ENCODE results near the gene EHD3.
"Not testable (repeated sequence)": the region's sequence is repeated elsewhere in the genome, so short reads cannot be mapped to it uniquely, and the experiment has no call there.

Gene EHD3

GRCh38 chr2:31254237-31255203 lies 20.6 kb downstream of the EHD3 start:
- DNase-seq (ENCODE audit: low spot score), result no peak

GRCh38 chr2:31255911-31256571 lies 22.1 kb downstream of the EHD3 start:
- no peak for DNase-seq (ENCODE audit: low spot score)

- DNase-seq (ENCODE audit: low spot score), result no peak
Observed at GRCh38 chr2:31256611-31257382, 22.8 kb downstream of the EHD3 start.

GRCh38 chr2:31258351-31258750 lies 24.4 kb downstream of the EHD3 start:
- DNase-seq (ENCODE audit: low spot score), result no peak

- no peak for DNase-seq (ENCODE audit: low spot score)
Observed at GRCh38 chr2:31259075-31259474, 25.1 kb downstream of the EHD3 start.

GRCh38 chr2:31260870-31261269 lies 26.9 kb downstream of the EHD3 start:
- DNase-seq (ENCODE audit: low spot score), result no peak

DNA sequence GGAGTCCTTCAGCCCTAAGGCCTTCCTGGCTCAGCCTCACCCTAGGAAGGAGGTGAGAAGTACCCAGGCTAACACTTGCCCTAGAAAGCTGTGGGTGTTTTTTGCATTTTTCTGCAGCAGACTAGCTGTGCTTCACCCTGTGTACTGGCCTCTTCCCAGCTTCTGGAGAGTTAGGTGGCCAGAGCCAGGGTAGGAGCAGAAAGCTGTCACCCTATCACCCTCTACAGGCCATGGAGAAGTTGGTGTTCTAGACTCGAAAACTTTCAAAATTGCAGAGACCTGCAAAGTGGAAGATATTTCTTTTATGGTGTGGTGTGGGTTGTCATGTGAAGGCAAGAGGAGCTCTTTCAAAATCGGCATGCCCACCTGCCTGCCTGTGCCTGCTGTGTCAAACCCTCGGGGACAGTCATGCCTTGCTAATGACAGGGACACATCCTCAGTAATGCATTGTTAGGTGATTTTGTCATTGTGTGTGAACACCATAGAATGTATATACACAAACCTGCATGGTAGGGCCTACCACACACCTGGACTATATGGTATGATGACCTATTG lies 29.8 kb downstream of the EHD3 start:
- no peak for DNase-seq (ENCODE audit: low spot score)

- no peak for DNase-seq (ENCODE audit: low spot score)
Observed at GRCh38 chr2:31265234-31265633, 31.3 kb downstream of the EHD3 start.

GRCh38 chr2:31266804-31267203 lies 32.9 kb downstream of the EHD3 start:
- DNase-seq (ENCODE audit: low spot score), result no peak

DNA sequence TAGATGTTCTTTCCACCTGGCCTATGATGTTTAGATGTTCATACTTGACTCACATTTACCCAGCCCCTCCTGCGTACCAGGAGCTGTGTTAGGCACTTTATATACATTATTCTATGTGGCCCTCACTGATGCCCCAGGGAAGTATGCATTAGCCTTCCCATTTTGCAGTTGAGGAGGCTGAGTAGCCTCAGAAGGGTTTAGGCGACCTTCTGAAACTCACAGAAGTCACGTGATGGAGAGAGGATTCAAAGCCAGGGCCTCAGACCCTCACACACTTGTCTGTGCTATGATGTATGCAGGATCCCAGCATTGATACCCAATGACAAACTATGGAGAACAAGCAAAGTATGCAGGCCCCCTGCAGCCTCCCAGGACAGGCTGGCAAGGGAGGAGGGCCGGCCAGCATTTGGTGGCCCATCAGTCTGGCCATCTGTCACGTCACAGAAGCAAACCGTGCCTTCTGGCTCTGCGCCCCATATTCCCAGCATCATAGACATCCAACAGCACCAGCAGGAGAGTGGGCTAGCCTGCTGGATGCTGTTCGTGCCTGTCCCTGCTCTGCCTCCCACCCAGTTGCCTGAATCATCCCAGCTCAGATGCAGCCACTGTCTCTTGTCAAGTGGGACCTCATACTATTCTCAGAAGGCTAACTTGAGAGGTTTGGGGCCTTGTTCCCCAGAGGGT lies 33.6 kb downstream of the EHD3 start:
- DNase-seq (ENCODE audit: low spot score), result no peak

- no peak for DNase-seq (ENCODE audit: low spot score)
Observed at GRCh38 chr2:31268344-31268743, 34.4 kb downstream of the EHD3 start.

GRCh38 chr2:31269087-31269486 lies 35.1 kb downstream of the EHD3 start:
- DNase-seq (ENCODE audit: low spot score), result no peak

DNA sequence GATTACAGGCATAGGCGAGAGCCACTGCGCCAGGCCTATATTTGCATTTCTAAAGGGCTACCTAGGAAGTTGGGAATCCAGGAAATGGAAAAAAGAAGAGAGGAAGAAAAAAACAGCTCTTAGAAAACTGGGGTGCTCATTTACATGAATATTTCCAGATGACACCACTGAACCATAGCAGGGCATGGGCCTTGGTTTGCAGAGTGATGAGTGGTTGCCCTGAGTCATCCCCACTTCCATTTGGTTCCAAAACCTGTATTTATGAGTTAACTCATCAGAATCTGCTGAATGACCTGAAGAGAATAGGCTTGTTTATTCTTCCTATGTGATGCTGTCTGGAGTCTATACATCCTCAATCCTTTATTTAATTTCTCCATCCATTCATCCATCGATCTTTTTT lies 36.2 kb downstream of the EHD3 start:
- DNase-seq (ENCODE audit: low spot score), result no peak

DNA sequence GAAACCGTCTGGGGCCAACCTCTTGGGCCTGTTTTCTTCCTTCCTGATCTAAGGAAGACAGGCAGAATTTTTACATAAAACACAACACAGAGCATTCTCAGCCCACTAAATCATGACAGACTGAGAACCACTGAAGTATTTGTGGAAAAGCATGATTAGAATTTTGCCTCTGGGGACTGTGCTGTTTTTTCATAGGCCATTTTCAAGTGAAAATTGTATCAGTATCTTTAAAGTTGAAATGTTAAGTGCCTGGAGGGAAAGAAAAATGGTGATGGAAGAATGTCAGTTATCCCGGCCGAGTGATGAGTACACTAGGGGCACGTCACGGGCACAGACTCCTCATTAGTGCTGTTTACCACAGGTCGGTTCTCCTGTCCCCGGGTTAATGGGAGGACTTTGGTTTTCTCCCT lies 36.9 kb downstream of the EHD3 start:
- no peak for DNase-seq (ENCODE audit: low spot score)

GRCh38 chr2:31271851-31272267 lies 37.9 kb downstream of the EHD3 start:
- DNase-seq (ENCODE audit: low spot score), result no peak

- DNase-seq (ENCODE audit: low spot score), result no peak
Observed at GRCh38 chr2:31274401-31275075, 40.6 kb downstream of the EHD3 start.

DNA sequence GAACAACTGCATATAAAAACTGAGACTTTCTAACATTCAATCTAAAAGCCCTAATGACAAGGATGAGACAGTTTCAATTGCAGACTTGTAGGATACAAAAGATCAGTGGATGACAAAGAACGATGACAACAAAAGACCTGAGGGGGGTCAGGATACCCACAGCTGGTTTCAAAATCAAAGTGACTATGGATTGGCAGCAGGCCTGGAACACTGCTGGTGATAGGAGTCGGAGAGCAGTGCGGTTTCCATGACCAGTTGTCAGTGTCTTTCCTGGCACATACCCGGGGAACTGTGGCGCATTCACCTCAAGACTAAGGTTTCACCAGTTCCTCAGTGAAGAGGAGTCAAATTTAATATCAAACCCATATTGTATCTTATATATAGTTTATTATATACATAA lies 42.0 kb downstream of the EHD3 start:
- DNase-seq (ENCODE audit: low spot score), result no peak

DNA sequence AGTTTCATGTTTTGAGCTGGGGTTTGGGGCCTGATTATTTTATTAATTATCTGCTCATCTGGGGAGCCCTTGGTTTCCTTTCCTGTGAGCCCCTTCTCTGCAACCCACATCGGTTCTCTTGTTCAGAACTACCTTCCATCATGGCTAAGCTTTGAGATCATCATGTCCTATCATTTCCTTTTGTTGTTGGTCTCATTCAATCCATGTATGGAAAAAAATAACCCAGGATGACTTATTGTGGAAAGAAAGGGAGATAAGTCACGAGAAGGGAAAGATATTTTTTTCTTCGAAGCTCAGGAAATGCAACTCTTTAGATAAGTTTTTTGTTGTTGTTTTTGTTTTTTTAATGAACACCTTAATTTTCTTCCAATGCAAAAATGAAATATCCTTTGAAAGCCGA lies 43.7 kb downstream of the EHD3 start:
- DNase-seq (ENCODE audit: low spot score), result no peak

DNA sequence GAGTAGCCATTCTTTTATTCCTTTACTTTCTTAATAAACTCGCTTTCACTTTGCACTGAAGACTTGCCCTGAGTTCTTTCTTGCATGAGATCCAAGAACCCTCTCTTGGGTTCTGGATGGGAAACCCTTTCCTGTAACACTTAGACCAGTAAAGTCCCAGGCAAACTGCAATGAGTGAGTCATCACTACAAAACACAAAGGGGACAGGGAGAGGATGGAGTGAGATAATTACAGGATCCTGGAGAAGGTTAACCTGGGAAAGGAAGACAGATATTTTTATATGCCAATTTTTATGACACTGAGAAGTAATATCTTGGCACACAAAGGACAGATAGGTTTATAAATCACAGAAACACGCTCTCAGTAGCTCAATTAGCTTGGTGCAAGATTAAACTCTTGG lies 48.7 kb downstream of the EHD3 start:
- DNase-seq (ENCODE audit: low spot score), result no peak

DNA sequence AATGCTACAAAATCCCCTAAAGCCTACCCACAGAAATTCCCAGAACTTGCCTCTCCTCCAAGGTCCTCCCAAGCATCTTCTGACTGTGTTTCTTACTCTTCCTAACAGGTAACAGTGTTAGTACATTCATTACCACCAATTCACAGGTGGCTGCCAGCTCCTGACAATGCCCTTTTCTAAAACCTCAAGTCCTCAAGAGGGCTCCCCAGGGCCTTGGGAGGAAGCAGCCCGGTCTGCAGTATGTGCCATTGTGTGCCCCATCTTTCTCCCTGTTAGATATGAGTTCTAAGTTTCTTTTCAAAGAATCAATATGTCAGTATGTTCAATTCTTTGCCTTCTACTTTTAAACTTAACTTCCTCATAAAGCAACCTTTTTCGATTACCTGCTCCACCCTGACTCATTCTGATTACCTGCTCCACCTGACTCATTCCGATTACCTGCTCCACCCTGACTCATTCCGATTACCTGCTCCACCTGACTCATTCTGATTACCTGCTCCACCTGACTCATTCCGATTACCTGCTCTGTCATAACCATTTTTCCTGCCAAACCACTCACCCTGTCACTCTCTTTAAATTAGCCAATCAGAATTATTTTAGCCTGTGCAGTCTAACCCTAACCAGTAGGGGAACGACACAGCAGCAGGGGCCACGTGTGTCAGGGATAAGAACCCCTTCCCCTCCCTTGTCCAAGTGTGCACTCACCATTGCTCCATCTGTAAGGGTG lies 49.4 kb downstream of the EHD3 start:
- DNase-seq (ENCODE audit: low spot score), result not testable (repeated sequence)
